Urothelium cell line (cell line): Measurements from ENCODE around the gene CPED1.

Experiments
- DNase-seq: peaks from one replicate; pipeline ENCODE4 v3.0.0; 2011; ENCODE audit warnings: low spot score, mixed read lengths
- FAIRE-seq: peaks from 2 replicates; lab custom pipeline; 2011; peaks lifted over from hg19 to GRCh38; lab: Jason Lieb, UNC

The CPED1 gene

DNA sequence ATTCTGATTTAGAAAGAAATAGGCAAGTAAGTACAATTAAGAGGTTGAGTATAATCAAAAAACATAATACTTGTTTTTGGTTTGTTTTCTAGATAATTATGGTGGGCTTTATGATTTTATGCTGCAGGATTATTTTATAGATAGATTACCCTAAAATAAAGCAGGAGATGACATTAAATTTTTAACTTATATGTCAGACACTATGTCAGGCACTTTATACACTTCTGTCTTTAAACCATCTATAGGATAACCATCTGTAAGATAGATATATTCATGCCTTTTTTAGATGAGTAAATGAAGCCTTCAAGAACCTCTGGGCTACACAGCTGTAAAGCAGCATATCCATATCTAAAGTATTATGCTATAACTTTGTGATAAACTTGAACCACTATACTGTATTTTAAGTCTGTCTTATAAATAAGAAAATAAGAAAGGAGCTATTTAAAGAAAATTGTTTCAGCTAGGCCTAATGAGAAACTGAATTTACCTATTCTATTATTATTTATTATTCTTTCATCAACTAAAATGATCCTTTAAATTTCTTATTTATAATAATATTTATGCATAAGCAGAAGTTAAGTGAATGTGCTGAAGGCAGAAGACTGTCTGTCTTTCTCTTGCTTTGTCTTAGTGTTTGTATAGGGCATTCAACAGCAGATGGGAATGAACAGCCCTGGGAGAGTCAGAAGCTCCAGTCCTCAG, 94.0 kb downstream of the CPED1 start:
- DNase-seq = no peak
- FAIRE-seq = no peak

DNA sequence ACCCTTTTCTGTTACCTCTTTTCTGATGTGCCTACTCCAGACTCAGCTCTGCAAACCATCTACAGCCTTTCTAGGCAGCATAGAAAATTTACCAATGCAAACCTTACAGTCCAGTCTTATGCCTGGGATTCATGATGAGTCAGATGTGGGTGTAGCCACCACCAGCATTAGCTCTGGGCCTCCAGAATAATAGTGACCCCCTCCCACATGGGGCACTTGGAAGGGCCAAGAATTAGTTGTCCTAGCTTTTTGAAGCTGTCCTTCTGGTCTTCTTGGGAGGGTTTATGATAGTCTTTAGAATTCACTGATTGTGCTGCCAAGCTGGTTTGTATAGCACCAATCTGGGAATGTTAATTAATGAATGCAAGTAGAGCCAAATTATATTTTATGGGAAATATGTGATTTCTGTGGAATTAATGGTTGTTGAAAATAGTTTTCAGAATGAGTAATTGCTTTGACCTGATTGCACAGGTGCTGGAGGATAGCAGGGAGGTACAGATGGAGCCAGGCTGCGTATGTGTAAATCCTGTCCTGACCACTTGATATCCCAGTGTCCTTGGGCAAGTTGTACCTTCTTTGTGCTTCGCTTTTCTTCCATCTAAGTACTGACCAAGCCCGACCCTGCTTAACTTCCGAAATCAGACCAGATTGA, 94.8 kb downstream of the CPED1 start:
- peak; percentile 37 for DNase-seq

DNA sequence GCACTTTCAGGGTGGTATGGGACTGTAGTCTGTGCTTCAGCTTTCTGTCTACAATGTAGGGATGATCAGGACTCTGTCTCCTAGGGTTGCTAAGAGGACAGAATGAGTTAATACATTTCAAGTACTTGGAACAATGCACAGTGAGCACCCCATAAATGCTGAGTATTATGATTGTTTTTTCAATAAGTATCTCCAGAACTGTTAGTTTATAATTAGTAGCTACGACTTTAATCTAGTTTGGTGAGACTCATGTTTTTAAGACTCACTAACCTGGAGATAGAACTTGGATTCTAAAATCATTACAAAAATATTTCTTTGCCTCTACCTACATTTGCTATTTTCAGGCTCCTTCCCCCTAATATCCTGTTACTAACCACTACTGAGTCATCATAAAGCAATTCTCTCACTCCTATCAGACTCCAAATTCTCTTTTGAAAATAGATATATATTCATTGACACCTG, 95.3 kb downstream of the CPED1 start:
- no peak for DNase-seq

More for the DNA sequence above, 94.8 kb downstream of the CPED1 start:
- no peak for FAIRE-seq

DNA sequence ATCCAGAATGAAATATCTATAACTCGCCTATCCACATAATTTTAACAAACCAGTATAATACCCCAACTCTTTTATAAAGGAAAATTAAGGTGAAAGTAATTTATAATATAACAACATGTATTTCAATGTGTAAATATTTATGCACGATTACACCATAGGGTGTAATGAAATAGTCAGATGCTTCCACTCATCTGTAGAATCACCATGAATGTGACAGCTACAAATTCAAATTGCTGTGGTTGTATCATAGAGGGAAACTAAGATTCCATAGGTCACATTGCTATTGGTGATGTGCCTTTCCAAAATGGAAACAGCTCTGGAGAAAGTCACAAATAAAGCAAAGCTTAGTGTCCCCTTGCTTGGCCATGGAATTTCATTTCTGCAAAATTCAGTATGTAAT, 95.7 kb downstream of the CPED1 start:
- FAIRE-seq = no peak
- DNase-seq = no peak

More for the DNA sequence above, 95.3 kb downstream of the CPED1 start:
- no peak for FAIRE-seq

DNA sequence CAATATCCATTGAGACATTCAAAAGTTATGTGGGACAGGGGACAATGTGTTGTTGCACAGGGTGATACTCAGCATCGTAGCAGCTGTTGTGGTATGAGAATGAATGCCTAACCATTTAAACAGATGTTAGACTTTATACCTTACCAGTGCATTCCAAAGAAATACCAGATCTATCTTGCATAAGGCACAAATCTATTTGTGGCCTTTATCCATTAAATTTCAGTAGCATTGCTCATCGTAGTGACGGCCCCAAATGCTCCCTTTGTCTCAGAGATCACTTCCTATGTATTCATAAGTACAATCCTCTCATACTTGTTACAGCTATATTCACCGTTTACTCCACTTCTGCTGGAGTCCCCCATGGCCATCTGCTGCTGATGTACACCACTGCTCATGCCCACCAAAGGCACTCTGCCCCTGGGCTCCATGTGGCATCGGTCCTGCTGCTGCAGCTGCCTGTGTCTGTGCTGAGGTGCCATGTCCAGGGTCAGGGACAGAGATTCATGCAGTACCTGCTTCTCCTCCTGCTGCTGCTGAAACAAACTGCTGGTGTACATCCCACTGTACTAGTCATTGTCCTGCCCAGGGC, 96.3 kb downstream of the CPED1 start:
- FAIRE-seq (peak; percentile 68), DNase-seq (peak; percentile 44)

DNA sequence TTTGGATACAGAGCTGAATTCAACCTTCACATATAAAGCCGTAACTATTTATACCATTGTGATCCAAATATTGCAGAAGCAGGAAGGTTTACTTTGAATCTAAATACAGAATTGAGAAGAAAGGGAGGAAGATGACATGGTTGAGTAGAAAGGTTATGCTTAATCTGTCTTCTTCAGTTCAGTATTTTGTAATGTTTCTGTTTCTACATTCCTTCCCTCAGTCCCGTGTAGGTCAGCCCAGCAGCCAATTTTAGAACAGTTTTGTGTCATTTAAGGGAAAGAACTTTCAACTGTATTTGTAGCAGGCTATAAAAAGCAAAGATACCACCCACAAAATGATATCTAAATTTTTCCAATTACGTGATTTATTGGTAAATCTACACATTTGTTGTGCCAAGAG, 97.4 kb downstream of the CPED1 start:
- DNase-seq (no peak), FAIRE-seq (no peak)

DNA sequence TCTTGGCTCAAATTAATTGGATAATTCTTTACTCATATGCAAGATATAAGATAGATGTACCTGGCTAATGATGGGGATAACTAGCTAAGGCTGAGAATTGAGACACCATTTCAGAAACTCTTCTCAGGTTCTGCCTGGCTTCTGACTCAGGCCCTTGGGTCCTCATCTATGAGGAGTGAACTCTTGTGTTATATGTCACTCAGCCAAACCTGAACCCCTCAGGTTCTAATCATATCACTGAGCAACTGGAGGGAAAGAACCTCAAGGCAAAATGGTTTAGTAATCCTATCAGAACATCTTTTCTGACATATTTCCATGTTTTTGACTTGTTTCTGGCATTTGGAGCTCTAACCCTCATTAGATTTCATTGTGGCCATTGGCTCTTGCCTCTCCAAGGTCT, 100.4 kb downstream of the CPED1 start:
- FAIRE-seq = no peak
- no peak for DNase-seq

DNA sequence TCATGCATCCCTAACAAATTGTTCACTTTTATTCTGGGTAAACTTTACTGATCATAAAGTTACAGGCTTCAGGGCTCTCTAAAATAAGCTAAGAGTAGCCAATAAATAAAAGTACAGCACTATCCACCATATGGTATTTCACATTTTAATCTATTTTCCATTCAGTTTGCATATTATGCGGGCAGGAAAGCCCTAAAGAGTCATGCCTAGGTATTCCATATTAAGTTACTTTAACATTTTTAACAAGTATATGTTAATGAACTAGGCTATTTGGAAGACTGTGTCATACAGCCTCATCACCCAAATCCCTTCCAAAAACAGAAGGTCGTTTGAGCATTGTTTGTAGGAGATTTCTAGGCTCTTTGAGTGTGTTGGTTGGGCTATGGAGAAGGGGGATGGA, 106.3 kb downstream of the CPED1 start:
- no peak for FAIRE-seq

DNA sequence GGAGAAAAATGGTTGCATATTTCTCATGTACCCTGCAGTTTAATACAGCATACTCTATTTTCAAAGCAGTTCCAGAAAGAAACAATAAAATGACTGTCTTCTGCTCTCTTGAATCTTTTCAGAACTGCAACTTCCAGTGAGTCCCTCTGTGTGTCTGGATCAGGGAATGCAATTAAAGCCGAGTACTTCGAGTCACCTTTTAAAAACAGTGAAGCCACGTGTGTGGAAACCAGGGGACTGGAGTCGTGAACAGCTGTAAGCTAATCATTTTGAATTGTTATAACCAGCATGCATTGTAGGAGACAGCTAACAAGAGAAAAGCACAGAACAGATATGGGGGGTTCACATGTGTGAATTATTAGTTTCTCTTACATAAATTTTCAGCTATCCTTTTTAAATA, 109.1 kb downstream of the CPED1 start:
- DNase-seq = no peak
- FAIRE-seq = no peak

More for the DNA sequence above, 106.3 kb downstream of the CPED1 start:
- DNase-seq = no peak

DNA sequence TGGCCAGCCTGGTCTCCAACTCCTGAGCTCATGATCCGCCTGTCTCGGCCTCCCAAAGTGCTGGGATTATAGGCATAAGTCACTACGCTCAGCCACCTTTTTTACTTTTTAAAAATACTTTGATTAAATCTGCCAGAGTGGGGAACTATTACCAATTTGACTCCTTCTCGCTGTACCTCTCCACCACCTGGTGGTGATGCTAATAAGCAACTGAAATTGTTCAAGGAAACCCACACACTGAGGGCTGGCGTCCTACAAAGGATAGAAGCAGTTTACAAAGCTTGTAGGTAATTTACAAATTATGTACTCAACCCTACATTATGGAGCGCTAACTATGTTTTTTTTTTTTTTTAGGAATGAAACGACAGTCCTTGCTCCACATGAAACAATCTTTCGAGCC, 111.1 kb downstream of the CPED1 start:
- DNase-seq (no peak), FAIRE-seq (no peak)

DNA sequence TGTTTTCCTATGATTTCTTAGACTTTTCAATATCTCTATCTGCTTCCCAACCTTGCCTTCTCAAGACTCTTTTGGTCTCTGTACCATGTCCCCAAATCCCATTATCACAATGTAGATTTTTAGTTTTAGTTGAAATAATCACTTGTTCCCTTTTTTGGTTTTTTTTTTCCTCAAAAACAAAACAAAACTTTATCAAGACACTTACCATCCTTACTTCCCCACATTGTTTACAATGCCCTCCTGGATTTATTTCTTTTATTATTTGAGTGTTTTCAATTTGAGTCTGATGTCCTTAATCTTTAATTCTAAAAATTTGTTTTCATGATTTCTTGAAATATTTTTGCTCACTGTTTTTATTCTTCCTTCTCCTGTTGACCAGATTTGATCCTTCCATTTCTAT, 112.6 kb downstream of the CPED1 start:
- FAIRE-seq (no peak), DNase-seq (no peak)

DNA sequence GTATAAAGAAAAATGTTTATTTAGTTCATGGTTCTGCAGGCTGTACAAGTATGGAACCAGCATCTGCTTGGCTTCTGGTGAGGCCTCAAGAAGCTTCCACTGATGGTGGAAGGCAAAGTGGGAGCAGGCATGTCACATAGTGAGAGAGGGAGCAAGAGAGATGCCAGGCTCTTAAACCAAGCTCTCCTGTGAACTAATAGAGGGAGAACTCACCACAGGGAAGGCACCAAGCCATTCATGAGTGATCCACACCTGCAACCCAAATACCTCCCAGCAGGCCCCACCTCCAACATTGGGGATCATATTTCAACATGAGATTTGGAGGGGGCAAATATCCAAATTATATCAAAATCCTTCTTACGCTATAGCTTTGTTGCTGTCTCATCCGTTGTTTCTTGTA, 113.1 kb downstream of the CPED1 start:
- DNase-seq = no peak
- FAIRE-seq = no peak

DNA sequence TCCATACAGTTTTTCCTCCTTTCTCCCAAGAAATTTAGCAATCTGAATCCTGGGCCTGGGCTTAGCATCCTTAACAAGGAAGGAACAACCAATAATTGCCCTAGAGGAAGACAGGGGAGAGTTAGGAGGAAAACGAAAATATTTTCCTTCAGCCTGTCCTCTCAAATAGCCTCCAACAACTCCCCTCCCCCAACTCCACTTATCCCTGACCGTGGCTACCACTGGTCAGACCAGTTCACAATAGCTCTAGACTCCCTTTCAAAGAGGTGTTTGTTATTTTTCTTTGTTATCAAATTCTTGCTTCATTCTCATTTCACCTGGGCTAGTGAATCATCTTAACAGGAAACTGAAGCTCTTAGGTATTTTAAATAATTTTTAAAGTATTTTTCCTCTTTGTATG, 114.1 kb downstream of the CPED1 start:
- FAIRE-seq = no peak
- DNase-seq = no peak

DNA sequence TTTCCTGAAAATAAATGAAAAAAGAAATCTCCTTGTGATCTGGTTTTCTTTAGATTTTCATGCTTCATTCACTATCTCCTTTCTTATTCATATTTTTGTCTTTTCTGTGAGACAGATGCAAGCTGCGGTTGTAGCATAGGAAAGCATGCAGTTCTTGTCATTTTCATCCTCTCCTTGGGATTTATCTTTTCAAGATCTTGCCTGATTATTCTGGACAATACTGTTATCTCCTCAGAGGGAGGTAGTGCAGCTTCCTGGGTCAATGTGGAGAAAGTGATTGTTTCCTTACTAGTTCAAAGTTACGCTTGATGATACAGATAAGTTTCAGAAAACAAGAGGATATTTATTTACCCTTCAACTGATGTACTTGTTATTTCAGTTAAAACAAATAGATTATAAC, 114.6 kb downstream of the CPED1 start:
- DNase-seq (no peak), FAIRE-seq (no peak)

DNA sequence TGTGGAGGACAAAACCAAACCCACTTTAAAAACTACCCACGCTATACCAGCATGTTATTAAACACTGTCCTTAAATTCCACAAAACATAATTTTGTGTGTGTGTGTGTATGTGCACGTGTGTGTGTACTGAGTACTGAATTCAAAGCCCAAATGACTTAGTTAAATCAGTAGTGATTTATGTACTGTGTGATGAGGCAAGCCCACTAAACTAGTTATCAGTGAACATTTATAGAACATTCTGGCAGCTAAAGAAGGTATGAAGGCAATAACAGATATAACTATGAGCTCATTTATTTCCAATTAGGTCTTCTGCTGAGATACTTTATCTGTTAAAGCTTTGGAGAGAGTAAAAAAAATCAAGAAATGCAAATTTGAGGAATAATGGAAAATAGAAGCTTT, 115.1 kb downstream of the CPED1 start:
- DNase-seq (no peak), FAIRE-seq (no peak)

DNA sequence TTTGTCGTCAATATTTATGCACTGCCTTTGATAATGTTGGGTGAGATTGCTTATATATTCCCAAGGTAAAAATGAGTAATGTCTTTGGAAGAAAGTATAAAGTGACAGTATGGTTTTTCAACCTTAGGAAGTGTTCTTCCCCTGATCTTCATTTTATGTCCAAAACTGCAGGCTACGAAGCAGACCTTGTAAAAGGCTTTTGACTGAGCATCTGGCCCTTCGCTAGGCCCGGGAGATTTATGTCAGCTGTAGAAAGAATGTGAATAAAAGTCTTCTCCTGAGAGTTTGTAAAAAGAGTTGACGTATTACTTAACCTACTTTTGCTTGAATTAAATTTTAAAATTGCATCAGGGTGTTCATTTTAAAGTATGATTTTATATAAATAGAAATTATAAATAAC, 116.8 kb downstream of the CPED1 start:
- FAIRE-seq (no peak), DNase-seq (no peak)

DNA sequence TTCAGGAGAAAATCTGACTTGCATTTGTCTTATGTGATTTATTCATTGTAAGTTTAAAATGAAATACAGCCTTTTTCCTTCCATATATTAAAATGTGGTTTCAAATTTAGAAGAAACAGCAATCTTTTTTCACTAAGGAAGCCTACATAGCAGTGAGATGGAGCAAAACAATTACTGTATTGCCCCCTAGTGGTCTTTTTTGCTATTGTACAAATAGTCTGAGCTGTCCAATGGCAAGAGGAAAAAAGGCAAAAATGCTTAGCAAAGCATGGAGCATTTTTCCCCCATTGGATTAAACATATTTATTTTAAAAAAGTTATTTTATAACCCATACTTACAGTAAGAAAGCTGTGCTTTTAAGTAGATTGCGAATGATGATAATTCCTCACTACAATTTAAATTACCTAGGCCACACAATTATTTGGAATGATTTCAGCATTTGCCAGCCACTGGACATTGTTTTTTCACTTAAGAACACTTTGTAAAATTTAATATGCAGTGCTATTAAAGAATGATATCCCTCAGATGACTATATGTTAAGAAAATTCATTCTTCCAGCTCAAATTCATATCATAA, 119.5 kb downstream of the CPED1 start:
- DNase-seq (peak; percentile 23), FAIRE-seq (no peak)

DNA sequence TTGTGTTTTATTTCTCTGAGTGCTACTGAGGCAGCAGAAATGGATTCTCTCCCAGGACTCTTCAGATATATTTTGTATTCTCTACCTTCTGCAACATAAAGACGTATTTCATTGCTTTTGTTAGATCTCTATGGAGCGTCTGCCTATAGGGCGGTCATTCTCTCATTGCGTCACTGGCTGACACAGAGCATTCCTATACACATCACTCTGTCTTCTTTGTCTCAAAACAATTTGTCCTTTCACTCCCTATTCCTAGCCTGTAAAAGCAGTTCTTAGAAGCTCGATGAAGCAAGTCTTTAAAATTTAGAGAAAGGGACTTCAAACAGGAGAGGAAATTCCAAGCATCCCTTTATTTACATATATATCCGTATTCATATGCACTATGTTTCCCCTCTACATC, 120.6 kb downstream of the CPED1 start:
- no peak for FAIRE-seq
- DNase-seq = no peak

DNA sequence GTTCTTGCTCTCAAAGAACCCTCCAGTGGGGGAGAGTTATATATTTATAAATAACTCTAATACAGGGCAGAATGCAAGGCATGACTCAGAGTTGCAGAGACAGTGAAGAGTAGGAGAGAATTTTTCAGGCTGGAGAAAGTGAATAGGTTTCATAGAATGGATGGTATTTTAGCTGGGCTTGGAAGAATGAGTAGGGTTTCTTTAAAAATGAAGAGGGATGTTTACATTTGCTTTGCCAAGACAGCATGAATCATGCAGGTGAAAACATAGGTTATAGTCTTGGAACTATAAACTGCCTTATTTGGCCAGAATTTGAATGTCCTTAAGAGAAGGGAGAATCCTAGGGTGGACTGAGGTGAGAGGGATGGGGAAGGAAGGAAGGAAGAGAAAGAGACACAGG, 124.8 kb downstream of the CPED1 start:
- DNase-seq = peak; percentile 4
- no peak for FAIRE-seq

DNA sequence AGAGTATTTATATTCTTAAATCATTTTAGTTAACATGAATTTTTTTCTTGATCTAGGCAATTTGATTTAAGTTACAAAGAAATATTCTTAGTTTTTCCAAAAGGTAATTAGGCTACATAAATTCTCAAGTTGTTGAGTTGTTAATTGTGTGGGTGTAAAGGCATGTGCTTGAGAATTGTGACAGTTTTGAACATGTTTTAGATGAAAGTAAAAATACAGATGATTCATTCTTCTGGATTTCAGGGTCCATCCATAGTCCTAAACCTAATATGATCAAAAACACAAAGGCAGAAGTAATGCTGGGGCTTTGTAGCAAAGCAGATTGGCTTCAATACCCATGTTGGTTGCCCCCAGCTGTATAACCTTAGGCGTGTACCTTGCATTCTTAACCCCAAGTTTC, 127.9 kb downstream of the CPED1 start:
- DNase-seq = no peak
- FAIRE-seq = no peak

DNA sequence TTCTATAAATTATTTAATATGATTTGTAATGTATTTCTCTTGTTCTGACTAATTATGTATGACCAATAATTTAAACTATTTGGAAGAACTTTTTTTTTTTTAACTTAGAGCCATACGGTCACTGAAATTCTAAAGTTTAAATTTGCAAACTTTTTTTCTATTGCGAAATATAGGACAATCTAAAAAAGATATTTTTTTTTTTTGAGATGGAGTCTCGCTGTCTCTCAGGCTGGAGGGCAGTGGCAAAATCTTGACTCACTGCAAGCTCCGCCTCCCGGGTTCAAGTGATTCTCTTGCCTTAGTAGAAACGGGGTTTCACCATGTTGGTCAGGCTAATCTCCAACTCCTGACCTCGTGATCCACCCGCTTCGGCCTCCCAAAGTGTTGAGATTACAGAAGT, 130.5 kb downstream of the CPED1 start:
- no peak for FAIRE-seq
- DNase-seq = no peak

DNA sequence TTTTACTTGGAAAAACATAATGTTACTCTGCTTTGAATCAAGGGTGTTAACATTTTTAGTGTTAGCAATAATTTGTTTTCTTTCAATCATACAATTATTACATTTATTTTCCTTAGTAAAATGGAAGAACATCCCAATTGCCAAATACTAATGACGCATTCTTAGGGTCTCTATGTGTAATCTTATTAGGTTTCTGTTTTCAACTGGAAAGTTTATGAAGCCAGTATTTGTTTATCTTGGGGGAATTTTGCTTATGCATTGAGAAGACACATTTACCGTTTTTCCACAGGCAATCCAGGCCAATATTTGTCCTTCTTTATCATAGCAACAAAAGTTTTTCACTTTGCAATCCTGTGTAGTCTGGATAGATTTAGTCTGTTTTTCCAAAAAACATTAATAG, 134.5 kb downstream of the CPED1 start:
- no peak for DNase-seq
- no peak for FAIRE-seq
